T-helper 1 cell treated with Interleukin-12 subunit alpha and Interleukin-12 subunit beta and Interleukin-4 antibody, amounts not matched to agents 30 ng/mL and 1 ng/mL, for 36 hours (primary cell): ENCODE data around the gene SMIM33. TPM values are rescaled to one million over a fixed set of nuclear protein-coding genes. Genes with fewer than 3 reads are reported as not detected.

Experiments
- intact Hi-C: fragments of 100-400 bp; cut with micrococcal nuclease; formaldehyde crosslinking; loops from one replicate; pipeline ENCODE4 v1.15.1; 2024
- total RNA-seq: library from RNA; stranded (reverse); gene quantifications from 2 replicates; pipeline ENCODE4 v1.2.3, GENCODE V29; 2022

Gene SMIM33
- total RNA-seq, 1 donor from 2014 or later, result 0.54 TPM

DNA sequence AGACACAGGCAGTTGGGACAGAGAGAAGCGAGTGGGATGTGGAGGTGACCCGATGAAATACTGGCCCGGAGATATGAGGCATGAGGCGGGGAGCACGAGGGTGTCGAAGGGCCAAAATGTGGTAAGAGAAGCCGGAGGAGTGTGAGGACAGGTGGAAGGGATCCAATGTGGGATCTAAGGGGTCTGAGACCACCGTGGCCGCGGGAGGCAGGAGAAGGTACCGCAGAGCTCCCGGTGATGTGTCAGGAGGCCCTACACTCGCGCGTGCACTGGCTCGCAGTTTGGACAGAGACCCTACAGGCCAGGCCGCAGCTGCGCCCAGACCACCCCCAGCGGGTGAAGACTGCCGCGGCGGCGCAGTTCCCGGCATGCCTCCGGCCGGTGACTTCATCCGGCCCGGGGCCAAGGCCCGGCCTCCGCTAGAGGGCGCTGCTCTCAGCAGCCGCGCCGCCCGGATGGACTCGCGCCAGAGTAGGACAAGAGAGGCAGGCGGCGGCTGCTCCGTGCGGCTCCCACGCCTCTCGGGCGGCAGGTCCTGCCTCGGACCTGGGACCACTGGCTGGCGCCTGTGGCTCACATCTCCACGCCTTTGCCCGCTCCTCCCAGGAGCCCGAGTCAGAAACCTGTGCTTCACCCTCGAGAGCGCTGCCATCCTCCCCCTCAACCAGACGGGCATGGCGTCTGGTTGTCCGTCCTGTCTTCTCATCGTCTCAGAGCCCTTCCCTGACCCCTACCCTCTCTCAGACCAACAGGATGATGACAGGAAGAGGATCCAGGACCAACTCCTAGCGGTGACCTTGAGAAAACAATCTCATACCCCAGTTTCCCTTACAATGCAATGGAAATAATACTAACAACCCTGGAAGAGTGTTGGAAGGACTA is 47.1 kb downstream of the SMIM33 start:
- intact Hi-C loops, result loop anchor here (1.0 to 5.0 kb wide), 10 partner anchors 43 to 941 kb away; partner anchors contain the start of genes DNAJC18, HSPA9, MATR3 and SPATA24

Other genes starting within 250 kb of the SMIM33 start
- gene MATR3, start 177.3 kb upstream of the SMIM33 start, total RNA-seq, result 229 and 245 TPM in 2 replicates
- 94.8 and 95.3 TPM in 2 replicates for gene PAIP2, start 129.2 kb upstream of the SMIM33 start, total RNA-seq
- 4.0 and 5.9 TPM in 2 replicates for gene SLC23A1, start 87.7 kb upstream of the SMIM33 start, total RNA-seq
- gene MZB1, start 81.1 kb upstream of the SMIM33 start, total RNA-seq, result 83.6 and 83.7 TPM in 2 replicates
- 5.2 TPM in 2 replicates for gene PROB1, start 75.9 kb upstream of the SMIM33 start, total RNA-seq
- 4.4 and 6.4 TPM in 2 replicates for gene SPATA24, start 66.9 kb upstream of the SMIM33 start, total RNA-seq
- gene DNAJC18, start 31.5 kb upstream of the SMIM33 start, total RNA-seq, result 13.4 and 19.1 TPM in 2 replicates
- gene ECSCR, start 8.3 kb upstream of the SMIM33 start, total RNA-seq, result 0.61 and 0.76 TPM in 2 replicates
- gene STING1, start 11.8 kb downstream of the SMIM33 start, total RNA-seq, result 269 and 271 TPM in 2 replicates
- gene UBE2D2, start 90.3 kb downstream of the SMIM33 start, total RNA-seq, result 221 and 229 TPM in 2 replicates
- gene CXXC5, start 177.3 kb downstream of the SMIM33 start, total RNA-seq, result 0.85 and 1.5 TPM in 2 replicates